HCT116 (cell line): ENCODE measurements around the gene TYW1. TPM values are rescaled to one million over a fixed set of nuclear protein-coding genes. Genes with fewer than 3 reads are reported as not detected.
"Not testable (repeated sequence)": the region's sequence is repeated elsewhere in the genome, so short reads cannot be mapped to it uniquely, and the experiment has no call there.

Source experiments
- ATAC-seq: fragments of 200-7000 bp; cut with Tn5 transposase; 2 replicates; pipeline ENCODE4 v1.9.1; 2020; ENCODE audit warnings: mild to moderate bottlenecking, moderate library complexity
- BruUV-seq: library from RNA; stranded (reverse); fragments of 400-500 nt; replicated peaks from 2 replicates; lab custom pipeline; 2021; lab: Mats Ljungman, UMichigan
- CTCF ChIA-PET: fragments of 300-600 bp; sonication (Branson Sonifier 250); formaldehyde crosslinking; loops from one replicate; lab custom pipeline; 2021; ENCODE audit warnings: antibody characterized with exemption; lab: Charles Lee
- POLR2A ChIA-PET: fragments of 300-600, 350-600 bp; sonication (Branson Sonifier 250); formaldehyde crosslinking; loops from one replicate; lab custom pipeline; 2021; ENCODE audit warnings: antibody characterized with exemption; lab: Charles Lee
- RAD21 ChIA-PET, 2 experiments: fragments of 300-600 bp; sonication (Branson Sonifier 250); formaldehyde crosslinking; loops; one replicate each; lab custom pipeline; 2023; ENCODE audit warnings: low total read pairs in 2 of 2; ENCODE audit not compliant: uncharacterized antibody in 2 of 2, unreplicated experiment in 2 of 2, low non-redundant PET in 1 of 2; lab: Charles Lee
- DNase-seq: peaks from one replicate; pipeline ENCODE4 v3.0.0-alpha.2; 2010; ENCODE audit warnings: low read depth, low spot score
- H2AFZ ChIP-seq: fragments of 200-600 bp; shearing (Covaris generic), sonication (generic); 2 replicates; pipeline ENCODE4 v1.6.1; 2017; ENCODE audit warnings: low read depth, mixed run types, mixed read lengths, antibody characterized with exemption, low read length; ENCODE audit not compliant: poor library complexity, severe bottlenecking
- H3K27ac ChIP-seq: 2 replicates; pipeline ENCODE4 v1.5.1; 2012; ENCODE audit warnings: low read depth, low read length
- H3K27me3 ChIP-seq: fragments of 200-600 bp; sonication (generic); 2 replicates; pipeline ENCODE4 v1.6.1; 2016; ENCODE audit warnings: mixed run types, low read length, mixed read lengths; ENCODE audit not compliant: insufficient read depth
- H3K36me3 ChIP-seq, 2 experiments: fragments of 200-500 bp in 1 of 2; fragments of 200-600 bp in 1 of 2; sonication (Bioruptor generic) in 1 of 2; sonication (generic) in 1 of 2; 2 replicates each; pipeline versions ENCODE4 v1.5.1 to v1.6.1; 2014 to 2016; ENCODE audit warnings: low read length in 2 of 2, inconsistent platforms in 1 of 2, mixed read lengths in 1 of 2, mixed run types in 1 of 2; ENCODE audit not compliant: insufficient read depth in 2 of 2, control insufficient read depth in 1 of 2
- H3K4me1 ChIP-seq, 2 experiments: fragments of 200-600 bp in 1 of 2; sonication (generic) in 1 of 2; 2 replicates each; pipeline versions ENCODE4 v1.5.1 to v1.6.1; 2012 to 2017; ENCODE audit warnings: low read length in 2 of 2, inconsistent platforms in 1 of 2, mild to moderate bottlenecking in 1 of 2, mixed read lengths in 1 of 2, mixed run types in 1 of 2, moderate library complexity in 1 of 2; ENCODE audit not compliant: insufficient read depth in 2 of 2, control insufficient read depth in 1 of 2
- H3K4me2 ChIP-seq: fragments of 200-600 bp; sonication (generic); 2 replicates; pipeline ENCODE4 v1.6.1; 2017; ENCODE audit warnings: mixed run types, low read length, mixed read lengths
- H3K4me3 ChIP-seq, 2 experiments: fragments of 200-600 bp in 1 of 2; sonication (generic) in 1 of 2; replicated peaks in 1 of 2; 2 replicates each; pipeline ENCODE4 v1.5.1; 2011 to 2016; ENCODE audit warnings: low read length in 2 of 2, control low read depth in 1 of 2, low read depth in 1 of 2, mild to moderate bottlenecking in 1 of 2, mixed read lengths in 1 of 2, mixed run types in 1 of 2
- H3K79me2 ChIP-seq: fragments of 200-600 bp; sonication (generic); 2 replicates; pipeline ENCODE4 v1.6.1; 2017; ENCODE audit warnings: mild to moderate bottlenecking, mixed run types, low read length, moderate library complexity, mixed read lengths; ENCODE audit not compliant: insufficient read depth
- H3K9ac ChIP-seq: fragments of 200-600 bp; sonication (generic); 2 replicates; pipeline ENCODE4 v1.6.1; 2016; ENCODE audit warnings: low read length, mixed read lengths
- H3K9me2 ChIP-seq: fragments of 200-600 bp; sonication (generic), shearing (Covaris generic); 2 replicates; pipeline ENCODE4 v1.6.1; 2017; ENCODE audit warnings: mixed run types, mild to moderate bottlenecking, moderate library complexity; ENCODE audit not compliant: insufficient read depth
- H3K9me3 ChIP-seq, 2 experiments: fragments of 200-500 bp in 1 of 2; fragments of 200-600 bp in 1 of 2; sonication (Bioruptor generic) in 1 of 2; sonication (generic) in 1 of 2; 2 replicates each; pipeline ENCODE4 v1.6.1; 2014 to 2017; ENCODE audit warnings: low read length in 2 of 2, mixed read lengths in 2 of 2, inconsistent platforms in 1 of 2, low read depth in 1 of 2, mild to moderate bottlenecking in 1 of 2, mixed run types in 1 of 2, moderate library complexity in 1 of 2; ENCODE audit not compliant: control insufficient read depth in 1 of 2, insufficient read depth in 1 of 2
- H4K20me1 ChIP-seq: fragments of 200-600 bp; sonication (generic), shearing (Covaris generic); 2 replicates; pipeline ENCODE4 v1.6.1; 2017; ENCODE audit warnings: mixed run types, mild to moderate bottlenecking, moderate library complexity; ENCODE audit not compliant: insufficient read depth
- intact Hi-C: fragments of 100-400 bp; cut with micrococcal nuclease; formaldehyde crosslinking; loops from 2 replicates; pipeline ENCODE4 v1.10.0; 2022
- total RNA-seq: library from RNA; stranded (reverse); gene quantifications from one replicate; pipeline ENCODE4 v1.2.1, GENCODE V29; 2021; ENCODE audit not compliant: unreplicated experiment

TYW1 gene
- total RNA-seq, 1 experiment from 2014 or later, result 16.6 TPM

GRCh38 chr7:67061321-67061720, 64.7 kb downstream of the TYW1 start:
- ATAC-seq, H3K27me3 ChIP-seq, POLR2A ChIA-PET, H3K9me2 ChIP-seq, H3K4me1 ChIP-seq, H4K20me1 ChIP-seq, DNase-seq, H2AFZ ChIP-seq, H3K4me2 ChIP-seq, H3K36me3 ChIP-seq, intact Hi-C loops, H3K9me3 ChIP-seq, H3K79me2 ChIP-seq, H3K4me3 ChIP-seq, BruUV-seq, H3K27ac ChIP-seq, RAD21 ChIA-PET, H3K9ac ChIP-seq, CTCF ChIA-PET: not testable (repeated sequence)

- H3K79me2 ChIP-seq, H3K4me1 ChIP-seq, H3K9ac ChIP-seq, ATAC-seq, BruUV-seq, intact Hi-C loops, POLR2A ChIA-PET, H2AFZ ChIP-seq, H3K4me2 ChIP-seq, H3K27ac ChIP-seq, H3K9me2 ChIP-seq, H3K9me3 ChIP-seq, H3K27me3 ChIP-seq, RAD21 ChIA-PET, DNase-seq, H3K36me3 ChIP-seq, H3K4me3 ChIP-seq, CTCF ChIA-PET, H4K20me1 ChIP-seq: not testable (repeated sequence)
Observed at GRCh38 chr7:67062802-67063201, 66.2 kb downstream of the TYW1 start.

GRCh38 chr7:67066950-67067622, 70.5 kb downstream of the TYW1 start:
- not testable (repeated sequence) for H3K4me3 ChIP-seq

More at GRCh38 chr7:67066950-67067622, 70.5 kb downstream of the TYW1 start:
- H3K9me3 ChIP-seq, H3K27ac ChIP-seq, RAD21 ChIA-PET, H2AFZ ChIP-seq, intact Hi-C loops, DNase-seq, ATAC-seq, H3K27me3 ChIP-seq, H3K9ac ChIP-seq, CTCF ChIA-PET, H3K36me3 ChIP-seq, POLR2A ChIA-PET, H3K4me1 ChIP-seq, BruUV-seq, H3K4me2 ChIP-seq, H3K9me2 ChIP-seq, H3K79me2 ChIP-seq, H4K20me1 ChIP-seq: not testable (repeated sequence)
